DND-41 (cell line): ENCODE results near the gene SYT3.
"Not testable (repeated sequence)": the region's sequence is repeated elsewhere in the genome, so short reads cannot be mapped to it uniquely, and the experiment has no call there.

Source experiments
- ATAC-seq: fragments of 200-7000 bp; cut with Tn5 transposase; 3 replicates; pipeline ENCODE4 v1.9.1; 2021; ENCODE audit warnings: low read depth; ENCODE audit not compliant: insufficient read depth
- DNase-seq: peaks from one replicate; pipeline ENCODE4 v3.0.0-alpha.2; 2020
- H2AFZ ChIP-seq: 2 replicates; pipeline ENCODE4 v1.6.0; 2012; ENCODE audit warnings: low read depth, low read length
- H3K27ac ChIP-seq: 2 replicates; pipeline ENCODE4 v1.5.1; 2012; ENCODE audit warnings: low read length, inconsistent platforms
- H3K27me3 ChIP-seq: fragments of 200-600 bp; sonication (generic); 2 replicates; pipeline ENCODE4 v1.6.0; 2012; ENCODE audit warnings: low read length, mild to moderate bottlenecking, inconsistent platforms; ENCODE audit not compliant: insufficient read depth, poor library complexity
- H3K36me3 ChIP-seq: 2 replicates; pipeline ENCODE4 v1.5.1; 2012; ENCODE audit warnings: low read length, inconsistent platforms; ENCODE audit not compliant: insufficient read depth
- H3K4me1 ChIP-seq: 2 replicates; pipeline ENCODE4 v1.5.1; 2012; ENCODE audit warnings: mild to moderate bottlenecking, low read length; ENCODE audit not compliant: insufficient read depth
- H3K4me2 ChIP-seq: 2 replicates; pipeline ENCODE4 v1.6.0; 2012; ENCODE audit warnings: mild to moderate bottlenecking, moderate library complexity, low read length, inconsistent platforms; ENCODE audit not compliant: insufficient read depth
- H3K4me3 ChIP-seq, 2 experiments: fragments of 200-600 bp in 1 of 2; shearing (Covaris generic) in 1 of 2; 2 replicates each; pipeline ENCODE4 v1.5.1; 2012 to 2016; ENCODE audit warnings: inconsistent platforms in 2 of 2, low read length in 2 of 2, mild to moderate bottlenecking in 2 of 2, low read depth in 1 of 2, moderate library complexity in 1 of 2
- H3K79me2 ChIP-seq: 2 replicates; pipeline ENCODE4 v1.6.0; 2012; ENCODE audit warnings: low read length, inconsistent platforms; ENCODE audit not compliant: insufficient read depth
- H3K9ac ChIP-seq: 2 replicates; pipeline ENCODE4 v1.6.0; 2012; ENCODE audit warnings: low read depth, mild to moderate bottlenecking, inconsistent platforms, low read length, moderate library complexity
- H3K9me3 ChIP-seq: 2 replicates; pipeline ENCODE4 v1.5.1; 2012; ENCODE audit warnings: low read length, moderate library complexity, mild to moderate bottlenecking, inconsistent platforms; ENCODE audit not compliant: insufficient read depth, severe bottlenecking
- H4K20me1 ChIP-seq: 2 replicates; pipeline ENCODE4 v1.6.0; 2012; ENCODE audit warnings: low read length; ENCODE audit not compliant: insufficient read depth
- EZH2 ChIP-seq: IDR thresholded peaks from 3 replicates; pipeline ENCODE4 v1.6.1; 2012; ENCODE audit warnings: borderline replicate concordance, low read depth, mild to moderate bottlenecking, moderate library complexity, low read length, inconsistent platforms; ENCODE audit not compliant: severe bottlenecking
- TF ChIP-seq, protein P1 (sequence below): IDR thresholded peaks from 2 replicates; pipeline ENCODE4 v1.5.1; 2012; ENCODE audit warnings: borderline replicate concordance, low read length, moderate library complexity, mild to moderate bottlenecking; ENCODE audit not compliant: poor library complexity, severe bottlenecking; ENCODE audit errors: extremely low read depth

The SYT3 gene

DNA sequence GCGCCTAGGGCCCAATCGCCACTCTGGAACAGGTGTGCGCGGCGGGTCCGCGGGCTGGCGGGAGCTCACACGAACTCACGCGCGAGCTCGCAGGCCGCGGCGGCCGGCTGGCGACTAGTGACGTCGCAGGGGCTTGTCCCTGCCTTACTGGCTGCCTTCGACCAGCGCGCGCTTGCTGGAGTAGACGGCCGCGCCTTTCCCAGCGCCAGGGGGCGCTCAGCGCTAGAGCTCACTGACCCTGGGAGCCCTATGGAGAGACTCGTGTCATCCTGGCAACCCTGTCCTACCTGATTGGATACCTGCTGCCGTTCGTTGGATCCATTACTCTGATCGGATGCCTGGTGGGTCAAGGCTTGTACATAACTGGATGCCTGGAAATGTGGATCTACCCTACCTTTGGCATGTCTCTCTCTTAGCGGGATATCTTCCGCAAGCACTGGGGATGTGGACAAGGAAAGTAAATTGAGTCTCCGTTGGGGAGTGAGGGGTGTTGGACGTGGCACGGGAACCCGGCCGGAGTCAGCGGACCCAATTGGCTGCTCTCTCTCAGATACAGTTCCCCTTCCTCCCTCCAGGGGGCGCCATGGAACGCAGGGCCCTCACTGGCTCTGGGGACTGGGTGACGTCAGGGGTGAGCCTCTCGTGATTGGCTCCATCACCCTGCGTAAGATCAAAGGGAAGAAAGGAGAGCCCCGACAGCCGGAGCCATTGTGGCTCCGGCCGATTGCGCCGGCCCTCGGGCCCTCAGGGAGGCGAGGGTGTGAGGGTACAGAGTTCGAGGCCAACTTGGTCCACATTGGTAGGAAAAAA lies 35.2 kb downstream of the SYT3 start:
- not testable (repeated sequence) for H3K27me3 ChIP-seq, H3K79me2 ChIP-seq, H3K9me3 ChIP-seq, H3K4me1 ChIP-seq, ATAC-seq, H4K20me1 ChIP-seq, H3K27ac ChIP-seq, H3K4me3 ChIP-seq, H2AFZ ChIP-seq, H3K9ac ChIP-seq, H3K36me3 ChIP-seq, DNase-seq, H3K4me2 ChIP-seq
- TF ChIP-seq, protein P1, sequence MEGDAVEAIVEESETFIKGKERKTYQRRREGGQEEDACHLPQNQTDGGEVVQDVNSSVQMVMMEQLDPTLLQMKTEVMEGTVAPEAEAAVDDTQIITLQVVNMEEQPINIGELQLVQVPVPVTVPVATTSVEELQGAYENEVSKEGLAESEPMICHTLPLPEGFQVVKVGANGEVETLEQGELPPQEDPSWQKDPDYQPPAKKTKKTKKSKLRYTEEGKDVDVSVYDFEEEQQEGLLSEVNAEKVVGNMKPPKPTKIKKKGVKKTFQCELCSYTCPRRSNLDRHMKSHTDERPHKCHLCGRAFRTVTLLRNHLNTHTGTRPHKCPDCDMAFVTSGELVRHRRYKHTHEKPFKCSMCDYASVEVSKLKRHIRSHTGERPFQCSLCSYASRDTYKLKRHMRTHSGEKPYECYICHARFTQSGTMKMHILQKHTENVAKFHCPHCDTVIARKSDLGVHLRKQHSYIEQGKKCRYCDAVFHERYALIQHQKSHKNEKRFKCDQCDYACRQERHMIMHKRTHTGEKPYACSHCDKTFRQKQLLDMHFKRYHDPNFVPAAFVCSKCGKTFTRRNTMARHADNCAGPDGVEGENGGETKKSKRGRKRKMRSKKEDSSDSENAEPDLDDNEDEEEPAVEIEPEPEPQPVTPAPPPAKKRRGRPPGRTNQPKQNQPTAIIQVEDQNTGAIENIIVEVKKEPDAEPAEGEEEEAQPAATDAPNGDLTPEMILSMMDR = peak; percentile 43

DNA sequence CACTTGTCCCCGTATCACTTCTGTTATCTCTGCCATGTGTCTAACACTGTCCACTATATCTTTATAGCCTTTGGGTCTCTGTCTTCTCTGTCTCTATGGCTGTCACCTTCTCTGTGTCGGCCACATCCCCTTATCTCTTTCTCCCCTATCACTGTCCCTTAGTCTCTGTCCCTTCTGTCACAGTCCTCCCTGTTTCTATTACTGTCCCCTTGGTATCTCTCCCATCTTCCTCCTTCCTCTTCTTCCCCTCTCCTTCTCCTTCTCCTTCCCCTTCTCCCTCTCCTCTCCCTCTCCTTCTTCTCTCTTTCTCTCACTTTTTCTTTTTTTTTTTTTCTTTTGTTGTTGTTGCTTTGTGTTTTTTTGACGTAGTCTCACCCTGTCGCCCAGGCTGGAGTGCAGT lies 36.7 kb downstream of the SYT3 start:
- Histone ChIP-seq H4K20me1 (no peaks in the 10 kb centered on the region), H3K4me3 (no peak overlapping the region), H3K9ac (no peak overlapping the region), H3K79me2 (no peaks in the 10 kb centered on the region), H3K27ac (no peak overlapping the region), H2AFZ (no peak overlapping the region), H3K4me1 (no peaks in the 10 kb centered on the region), H3K9me3 (no peaks in the 10 kb centered on the region), H3K36me3 (no peaks in the 10 kb centered on the region), H3K4me2 (no peak overlapping the region), H3K27me3 (no peaks in the 10 kb centered on the region)
- DNase-seq = no peak
- TF ChIP-seq, protein P1 = no peak
- ATAC-seq = no peak

DNA sequence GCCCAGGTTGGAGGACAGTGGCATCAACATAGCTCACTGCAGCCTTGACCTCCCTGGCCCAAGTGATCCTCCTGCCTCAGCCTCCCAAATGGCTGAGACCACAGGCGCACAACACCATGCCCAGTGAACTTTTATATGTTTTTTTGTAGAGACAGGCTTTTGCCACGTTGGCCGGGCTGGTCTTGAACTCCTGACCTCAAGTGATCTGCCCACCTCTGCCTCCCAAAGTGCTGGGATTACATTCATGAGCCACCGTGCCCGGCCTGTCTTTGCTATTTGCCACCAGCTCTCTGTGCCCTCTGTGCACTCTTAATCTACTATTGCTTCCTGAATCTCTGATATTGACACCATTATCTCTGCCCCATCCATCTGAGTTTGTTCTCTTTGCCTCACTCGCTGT lies 37.2 kb downstream of the SYT3 start:
- TF ChIP-seq EZH2 = no peak
- TF ChIP-seq, protein P1 = no peak
- H3K79me2 ChIP-seq = no peaks in the 10 kb centered on the region
- H3K9ac ChIP-seq = no peak overlapping the region
- no peak for ATAC-seq
- H3K4me3 ChIP-seq = no peak overlapping the region
- no peaks in the 10 kb centered on the region for H3K4me1 ChIP-seq
- no peak for DNase-seq
- H4K20me1 ChIP-seq = no peaks in the 10 kb centered on the region
- no peak overlapping the region for H3K4me2 ChIP-seq
- H3K36me3 ChIP-seq = no peaks in the 10 kb centered on the region
- no peaks in the 10 kb centered on the region for H3K27me3 ChIP-seq
- H3K9me3 ChIP-seq = no peaks in the 10 kb centered on the region
- no peak overlapping the region for H2AFZ ChIP-seq
- no peak overlapping the region for H3K27ac ChIP-seq

DNA sequence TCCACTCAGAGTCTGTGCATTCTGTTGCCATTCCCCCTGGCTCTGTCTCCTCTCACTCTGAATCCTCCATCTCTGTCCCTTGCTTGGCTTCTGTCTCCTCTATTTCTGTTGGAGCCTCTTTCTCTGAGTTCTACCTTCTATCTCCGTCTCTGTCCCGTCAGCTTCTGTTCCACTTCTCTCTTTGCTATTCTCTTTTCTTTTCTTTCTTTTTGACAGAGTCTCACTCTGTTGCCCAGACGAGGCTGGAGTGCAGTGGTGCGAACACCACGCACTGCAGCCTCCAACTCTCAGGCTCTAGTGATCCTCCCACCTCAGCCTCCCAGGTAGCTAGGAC lies 37.6 kb downstream of the SYT3 start:
- Histone ChIP-seq H2AFZ (no peak overlapping the region), H3K27ac (no peak overlapping the region)
- TF ChIP-seq EZH2 = no peak
- TF ChIP-seq, protein P1 = no peak

More for the DNA sequence above, 37.6 kb downstream of the SYT3 start:
- no peak for ATAC-seq
- Histone ChIP-seq H3K4me1 (no peaks in the 10 kb centered on the region), H3K4me3 (no peak overlapping the region), H4K20me1 (no peaks in the 10 kb centered on the region), H3K9ac (no peak overlapping the region), H3K79me2 (no peaks in the 10 kb centered on the region), H3K36me3 (no peaks in the 10 kb centered on the region), H3K9me3 (no peaks in the 10 kb centered on the region), H3K4me2 (no peak overlapping the region), H3K27me3 (no peaks in the 10 kb centered on the region)
- DNase-seq = no peak
